Measurements from ENCODE around the gene SLC39A9. TPM values are rescaled to one million over a fixed set of nuclear protein-coding genes. Genes with fewer than 3 reads are reported as not detected.
A peak's percentile ranks its signal among the peaks of the same experiment; 100 is the strongest.
"Not testable (repeated sequence)": the region's sequence is repeated elsewhere in the genome, so short reads cannot be mapped to it uniquely, and the experiment has no call there.

SLC39A9 gene
- total and polyA plus RNA-seq, 8 donors, result 13.2 to 40.2 (median 28.6) TPM

DNA sequence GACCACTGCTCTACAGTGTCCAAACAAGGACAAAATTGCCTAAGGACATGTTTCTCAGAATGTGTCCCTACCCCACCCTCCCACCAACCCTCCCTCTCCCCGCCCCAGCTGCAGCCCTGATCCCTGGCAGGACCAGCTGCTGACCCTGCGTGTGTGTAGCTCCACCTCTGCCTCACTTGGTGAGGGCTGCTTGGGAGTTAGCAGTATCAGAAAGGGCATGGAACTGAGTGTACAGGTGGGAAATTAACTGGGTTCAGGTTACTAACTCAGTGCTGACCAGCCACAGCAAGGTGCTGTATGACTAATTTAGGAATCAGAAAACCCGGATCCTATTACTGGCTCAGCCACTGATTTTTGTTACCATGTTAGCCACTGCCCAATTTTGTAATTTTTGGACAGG, 74.8 kb downstream of the SLC39A9 start:
- FAIRE-seq (no peak), DNase-seq (no peak), ATAC-seq (no peak)
- TF ChIP-seq, protein P1, sequence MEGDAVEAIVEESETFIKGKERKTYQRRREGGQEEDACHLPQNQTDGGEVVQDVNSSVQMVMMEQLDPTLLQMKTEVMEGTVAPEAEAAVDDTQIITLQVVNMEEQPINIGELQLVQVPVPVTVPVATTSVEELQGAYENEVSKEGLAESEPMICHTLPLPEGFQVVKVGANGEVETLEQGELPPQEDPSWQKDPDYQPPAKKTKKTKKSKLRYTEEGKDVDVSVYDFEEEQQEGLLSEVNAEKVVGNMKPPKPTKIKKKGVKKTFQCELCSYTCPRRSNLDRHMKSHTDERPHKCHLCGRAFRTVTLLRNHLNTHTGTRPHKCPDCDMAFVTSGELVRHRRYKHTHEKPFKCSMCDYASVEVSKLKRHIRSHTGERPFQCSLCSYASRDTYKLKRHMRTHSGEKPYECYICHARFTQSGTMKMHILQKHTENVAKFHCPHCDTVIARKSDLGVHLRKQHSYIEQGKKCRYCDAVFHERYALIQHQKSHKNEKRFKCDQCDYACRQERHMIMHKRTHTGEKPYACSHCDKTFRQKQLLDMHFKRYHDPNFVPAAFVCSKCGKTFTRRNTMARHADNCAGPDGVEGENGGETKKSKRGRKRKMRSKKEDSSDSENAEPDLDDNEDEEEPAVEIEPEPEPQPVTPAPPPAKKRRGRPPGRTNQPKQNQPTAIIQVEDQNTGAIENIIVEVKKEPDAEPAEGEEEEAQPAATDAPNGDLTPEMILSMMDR (IDR thresholded peaks at IDR 0.05), result no peak
- H3K27me3 ChIP-seq, result no peaks in the 10 kb centered on the region
- H3K9me3 ChIP-seq, result no peaks in the 10 kb centered on the region
- intact Hi-C loops (cut with DNase I), result no loop called here
- WGBS, 2 donors, result 68 to 71% methylated on average over 3 of the region's 3 CpGs
- no peaks in the 10 kb centered on the region for H3K4me1 ChIP-seq
- H3K36me3 ChIP-seq, result no peaks in the 10 kb centered on the region
- no peak overlapping the region for H3K4me3 ChIP-seq
- no peak overlapping the region for H3K27ac ChIP-seq

DNA sequence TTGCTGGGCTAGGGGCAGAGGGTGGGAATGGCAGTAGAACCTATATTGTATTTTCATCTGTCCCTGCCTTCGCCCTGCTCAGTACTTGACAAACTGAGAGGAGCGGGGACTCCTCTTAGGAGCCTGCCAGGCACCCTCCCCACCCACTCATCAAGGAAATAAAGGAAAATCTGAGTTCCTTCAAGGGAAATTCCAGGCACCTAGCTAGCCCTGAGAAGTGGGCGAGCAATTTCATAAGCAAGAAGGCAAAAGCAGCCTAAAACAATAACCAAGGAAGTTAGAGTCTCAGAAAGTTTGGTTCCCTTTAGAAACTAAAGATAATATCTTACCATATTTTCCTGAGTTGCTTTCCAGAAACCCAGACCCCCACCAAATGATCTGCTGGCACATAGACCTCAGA, 75.5 kb downstream of the SLC39A9 start:
- ATAC-seq, result no peak

DNA sequence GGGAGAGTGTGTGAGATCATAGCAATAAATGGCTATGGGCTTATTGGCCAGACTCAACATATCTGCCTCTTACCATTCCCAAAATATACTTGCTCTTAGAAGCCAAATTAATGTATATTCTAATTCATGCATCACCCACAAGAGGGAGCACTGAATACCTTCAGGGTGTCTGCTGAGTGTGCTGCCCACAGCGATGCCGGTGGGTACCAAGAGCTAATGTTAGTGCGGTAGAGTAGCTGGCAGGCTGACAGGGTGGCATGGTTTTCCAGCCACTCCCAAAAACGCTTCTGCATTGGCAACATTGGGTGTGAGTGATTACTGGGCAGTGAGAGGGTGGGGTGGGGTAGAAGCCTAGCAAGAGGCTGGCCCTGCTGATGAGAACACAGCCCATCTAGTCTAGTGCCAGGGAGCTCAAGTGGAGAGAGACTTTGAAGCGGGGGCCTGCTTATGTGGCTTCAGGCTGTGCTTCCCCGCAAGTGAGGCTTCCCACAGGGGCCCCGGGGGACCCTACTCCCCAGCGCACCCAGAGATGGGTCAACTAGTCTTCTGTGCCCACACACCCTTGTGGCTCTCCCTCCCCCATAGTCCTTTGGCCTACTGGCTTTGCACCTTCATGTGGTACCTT, 76.8 kb downstream of the SLC39A9 start:
- FAIRE-seq (no peak), ATAC-seq (peak in 1 of 4 donors; percentile 31), DNase-seq (no peak)
- Histone ChIP-seq H3K36me3 (no peaks in the 10 kb centered on the region), H3K4me3 (no peak overlapping the region), H3K27me3 (no peaks in the 10 kb centered on the region), H3K27ac (no peak overlapping the region), H3K9me3 (no peaks in the 10 kb centered on the region), H3K4me1 (no peaks in the 10 kb centered on the region)
- WGBS, 2 donors, result 65 to 76% methylated on average over 8 of the region's 8 CpGs
- TF ChIP-seq, protein P1 (IDR thresholded peaks at IDR 0.05), result peak in 1 of 4 donors; percentile 10
- intact Hi-C loops (cut with DNase I), result no loop called here

More for the DNA sequence above, 75.5 kb downstream of the SLC39A9 start:
- Histone ChIP-seq H3K36me3 (no peaks in the 10 kb centered on the region), H3K4me1 (no peaks in the 10 kb centered on the region), H3K4me3 (no peak overlapping the region), H3K27me3 (no peaks in the 10 kb centered on the region), H3K27ac (no peak overlapping the region), H3K9me3 (no peaks in the 10 kb centered on the region)
- FAIRE-seq, result no peak
- WGBS, 2 donors, result 89 to 94% methylated on average over 3 of the region's 3 CpGs
- TF ChIP-seq, protein P1 (IDR thresholded peaks at IDR 0.05), result no peak
- no peak for DNase-seq
- intact Hi-C loops (cut with DNase I), result no loop called here

DNA sequence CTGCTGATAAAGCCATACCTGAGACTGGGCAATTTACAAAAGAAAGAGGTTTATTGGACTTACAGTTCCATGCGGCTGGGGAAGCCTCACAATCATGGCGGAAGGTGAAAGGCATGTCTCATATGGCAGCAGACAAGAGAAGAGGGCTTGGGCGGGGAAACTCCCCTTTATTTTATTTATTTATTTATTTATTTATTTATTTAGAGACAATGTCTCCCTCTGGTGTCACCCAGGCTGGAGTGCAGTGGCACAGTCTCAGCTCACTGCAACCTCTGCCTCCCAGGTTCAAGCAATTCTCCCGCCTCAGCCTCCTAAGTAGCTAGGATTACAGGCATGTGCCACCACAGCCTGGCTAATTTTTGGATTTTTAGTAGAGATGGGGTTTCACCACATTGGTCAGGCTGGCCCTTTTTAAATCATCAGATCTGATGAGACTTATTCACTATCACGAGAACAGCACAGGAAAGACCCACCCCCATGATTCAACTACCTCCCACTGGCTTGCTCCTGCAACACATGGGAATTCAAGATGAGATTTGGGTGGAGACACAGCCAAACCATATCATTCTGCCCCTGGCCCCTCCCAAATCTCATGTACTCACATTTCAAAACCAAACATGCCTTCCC, 78.4 kb downstream of the SLC39A9 start:
- WGBS, 2 donors, result 95 to 98% methylated on average over 5 of the region's 5 CpGs
- DNase-seq; FAIRE-seq; H3K27ac ChIP-seq; intact Hi-C loops (cut with DNase I); H3K27me3 ChIP-seq; H3K9me3 ChIP-seq; H3K4me3 ChIP-seq; H3K36me3 ChIP-seq; ATAC-seq; H3K4me1 ChIP-seq: not testable (repeated sequence)

DNA sequence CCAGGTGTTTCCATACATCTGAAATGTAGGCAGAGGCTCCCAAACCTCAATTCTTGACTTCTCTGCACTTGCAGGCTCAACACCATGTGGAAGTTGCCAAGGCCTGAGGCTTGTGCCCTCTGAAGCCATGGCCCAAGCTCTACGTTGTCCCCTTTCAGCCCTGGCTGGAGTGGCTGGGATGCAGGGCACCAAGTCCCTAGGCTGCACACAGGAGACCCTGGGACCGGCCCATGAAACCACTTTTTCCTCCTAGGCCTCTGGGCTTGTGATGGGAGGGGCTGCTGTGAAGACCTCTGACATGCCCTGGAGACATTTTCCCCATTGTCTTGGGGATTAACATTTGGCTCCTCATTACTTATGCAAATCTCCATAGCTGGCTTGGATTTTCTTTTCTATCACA, 79.6 kb downstream of the SLC39A9 start:
- H3K4me3 ChIP-seq; H3K27me3 ChIP-seq; ATAC-seq; FAIRE-seq; H3K9me3 ChIP-seq; H3K36me3 ChIP-seq; intact Hi-C loops (cut with DNase I); H3K4me1 ChIP-seq; H3K27ac ChIP-seq; DNase-seq: not testable (repeated sequence)
- WGBS, 2 donors, result 82 to 92% methylated on average over 2 of the region's 2 CpGs

DNA sequence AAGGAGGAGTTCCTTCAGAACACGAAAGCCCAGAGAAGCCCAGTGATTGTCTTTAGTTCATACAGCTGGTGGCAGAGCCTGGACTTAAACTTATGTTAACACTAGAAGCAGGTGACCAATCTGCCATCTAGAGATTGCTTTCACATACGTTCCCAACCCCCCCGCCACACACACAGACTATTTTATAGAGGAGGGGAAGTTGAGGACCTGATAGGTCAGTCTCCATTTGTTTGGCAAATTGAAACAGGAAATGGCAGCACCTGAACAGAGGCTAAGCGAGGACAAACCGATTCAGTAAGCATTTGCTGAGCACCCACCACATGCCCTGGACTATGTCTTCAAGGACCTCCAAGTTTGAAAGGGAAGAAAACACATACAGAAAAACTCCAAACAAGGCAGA, 81.2 kb downstream of the SLC39A9 start:
- Histone ChIP-seq H3K36me3 (no peaks in the 10 kb centered on the region), H3K27me3 (peaks cover 0 to 4% (median 0%) of the 10 kb centered on the region in 4 donors), H3K9me3 (no peaks in the 10 kb centered on the region), H3K4me1 (peaks cover 0 to 2% (median 0%) of the 10 kb centered on the region in 3 donors), H3K27ac (no peak overlapping the region), H3K4me3 (no peak overlapping the region)
- intact Hi-C loops (cut with DNase I), result no loop called here
- WGBS, 2 donors, result 80 to 90% methylated on average over 5 of the region's 5 CpGs
- ATAC-seq, result no peak
- DNase-seq, result no peak
- FAIRE-seq, result no peak
- TF ChIP-seq, protein P1 (IDR thresholded peaks at IDR 0.05), result no peak

All from pancreas (tissue), 10 donors.